Neural cell (in vitro differentiated cells): ENCODE measurements around the gene TADA2A. TPM values are rescaled to one million over a fixed set of nuclear protein-coding genes. Genes with fewer than 3 reads are reported as not detected.
"Not testable (repeated sequence)": the region's sequence is repeated elsewhere in the genome, so short reads cannot be mapped to it uniquely, and the experiment has no call there.

Experiments used
- H2AFZ ChIP-seq: fragments of 200-600, 300-800 bp; sonication (generic), shearing (Covaris generic); 2 replicates; pipeline ENCODE4 v1.6.0; 2014; ENCODE audit warnings: low read depth, mild to moderate bottlenecking, antibody characterized with exemption, low read length, moderate library complexity
- H3F3A ChIP-seq: fragments of 200-600 bp; shearing (Covaris generic); 2 replicates; pipeline ENCODE4 v1.6.1; 2016; ENCODE audit warnings: mild to moderate bottlenecking, moderate library complexity, mixed read lengths, antibody characterized with exemption, low read length; ENCODE audit not compliant: insufficient read depth, poor library complexity, severe bottlenecking
- H3K27ac ChIP-seq: fragments of 200-600, 300-800 bp; sonication (generic), shearing (Covaris generic); 2 replicates; pipeline ENCODE4 v1.5.1; 2014; ENCODE audit warnings: mild to moderate bottlenecking, low read length, moderate library complexity
- H3K27me3 ChIP-seq: fragments of 300-800, 200-600 bp; sonication (generic), shearing (Covaris generic); 2 replicates; pipeline ENCODE4 v1.6.0; 2014; ENCODE audit warnings: mild to moderate bottlenecking, low read depth, low read length, moderate library complexity; ENCODE audit not compliant: insufficient read depth
- H3K36me3 ChIP-seq: fragments of 300-800, 200-600 bp; sonication (generic), shearing (Covaris generic); 2 replicates; pipeline ENCODE4 v1.5.1; 2014; ENCODE audit warnings: mild to moderate bottlenecking, antibody characterized with exemption, low read length, moderate library complexity; ENCODE audit not compliant: insufficient read depth
- H3K4me2 ChIP-seq: fragments of 300-800, 200-600 bp; sonication (generic), shearing (Covaris generic); 2 replicates; pipeline ENCODE4 v1.6.0; 2014; ENCODE audit warnings: mild to moderate bottlenecking, low read length
- H3K4me3 ChIP-seq: fragments of 300-800, 200-600 bp; sonication (generic), shearing (Covaris generic); 2 replicates; pipeline ENCODE4 v1.5.1; 2014; ENCODE audit warnings: mild to moderate bottlenecking, low read length, moderate library complexity
- H3K79me2 ChIP-seq: fragments of 200-600 bp; shearing (Covaris generic); replicated peaks from 2 replicates; pipeline ENCODE4 v1.6.0; 2014; ENCODE audit warnings: mild to moderate bottlenecking, low read length, moderate library complexity; ENCODE audit not compliant: insufficient read depth
- H3K9ac ChIP-seq: fragments of 300-800, 200-600 bp; sonication (generic), shearing (Covaris generic); 2 replicates; pipeline ENCODE4 v1.6.1; 2016; ENCODE audit warnings: mild to moderate bottlenecking, low read length, mixed read lengths
- H3K9me2 ChIP-seq: fragments of 200-600 bp; shearing (Covaris generic); 2 replicates; pipeline ENCODE4 v1.6.1; 2016; ENCODE audit warnings: mild to moderate bottlenecking, low read length, mixed read lengths; ENCODE audit not compliant: insufficient read depth
- H3K9me3 ChIP-seq: fragments of 200-600, 300-800 bp; sonication (generic), shearing (Covaris generic); 2 replicates; pipeline ENCODE4 v1.6.1; 2016; ENCODE audit warnings: mild to moderate bottlenecking, mixed run types, low read length, moderate library complexity, mixed read lengths
- H4K20me1 ChIP-seq: fragments of 200-600 bp; shearing (Covaris generic); 2 replicates; pipeline ENCODE4 v1.6.1; 2016; ENCODE audit warnings: mild to moderate bottlenecking, mixed run types; ENCODE audit not compliant: insufficient read depth
- EZH2 ChIP-seq: fragments of 200-600, 300-800 bp; shearing (Covaris generic), sonication (generic); IDR thresholded peaks from 2 replicates; pipeline ENCODE4 v1.6.1; 2014; ENCODE audit warnings: antibody characterized with exemption, low read length, borderline replicate concordance, mild to moderate bottlenecking; ENCODE audit not compliant: insufficient read depth, poor library complexity, severe bottlenecking
- POLR2AphosphoS5 ChIP-seq: IDR thresholded peaks from 2 replicates; pipeline ENCODE4 v1.6.1; 2012
- SMC3 ChIP-seq: fragments of 450-650 bp; conservative IDR thresholded peaks from 2 replicates; pipeline ENCODE4 v1.6.1; 2014; ENCODE audit warnings: antibody characterized with exemption, mild to moderate bottlenecking, moderate library complexity; ENCODE audit not compliant: poor library complexity
- TAF1 ChIP-seq: IDR thresholded peaks from 2 replicates; pipeline ENCODE4 v1.6.1; 2012; ENCODE audit warnings: low read depth
- polyA plus RNA-seq: library from polyadenylated mRNA; depleted of rRNA; stranded (reverse); fragments of >200 nt; gene quantifications from 2 replicates; pipeline ENCODE4 v1.2.3, GENCODE V29; 2014
- TF ChIP-seq, protein P1 (sequence below): fragments of 450-650 bp; IDR thresholded peaks from 2 replicates; pipeline ENCODE4 v1.5.1; 2014; ENCODE audit warnings: antibody characterized with exemption, mild to moderate bottlenecking, moderate library complexity; ENCODE audit not compliant: poor library complexity, severe bottlenecking
- TF ChIP-seq, protein P2 (sequence below): IDR thresholded peaks from 2 replicates; pipeline ENCODE4 v1.6.1; 2012; ENCODE audit warnings: borderline replicate concordance

TADA2A gene
- polyA plus RNA-seq, 1 donor from 2014 or later, result 23.5 TPM

DNA sequence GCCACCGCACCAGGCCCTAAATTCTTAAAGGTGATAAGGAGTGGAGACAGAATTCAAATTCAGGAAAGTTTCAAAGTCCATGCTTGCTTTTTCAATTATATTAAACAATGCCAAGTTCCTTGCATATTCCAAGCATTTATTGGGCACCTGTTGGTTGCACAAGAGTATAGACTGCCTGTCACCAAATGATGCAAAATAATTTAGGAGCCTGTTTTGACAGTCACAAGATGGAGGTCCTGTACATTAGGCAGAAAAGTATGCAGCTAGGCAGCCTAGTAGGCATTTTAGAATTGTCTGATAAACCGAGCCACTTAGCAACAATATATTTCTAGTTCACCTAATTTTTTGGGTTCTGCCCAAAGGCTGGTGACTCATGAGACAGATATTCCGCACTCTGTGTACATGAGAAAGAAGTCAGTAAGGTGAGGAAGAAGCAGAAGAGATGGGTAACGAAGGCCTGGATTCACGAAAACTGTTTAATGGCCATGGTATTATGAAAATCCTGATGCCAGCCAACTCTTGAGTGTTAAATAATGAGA is 7.4 kb upstream of the TADA2A start:
- H3K27ac ChIP-seq, result no peak overlapping the region
- no peaks in the 10 kb centered on the region for H3F3A ChIP-seq
- H3K9ac ChIP-seq, result no peak overlapping the region
- H3K9me2 ChIP-seq, result no peaks in the 10 kb centered on the region
- no peaks in the 10 kb centered on the region for H3K9me3 ChIP-seq
- no peaks in the 10 kb centered on the region for H4K20me1 ChIP-seq
- H3K27me3 ChIP-seq, result no peaks in the 10 kb centered on the region
- no peaks in the 10 kb centered on the region for H3K79me2 ChIP-seq
- H3K36me3 ChIP-seq, result no peaks in the 10 kb centered on the region
- no peak overlapping the region for H2AFZ ChIP-seq
- no peak overlapping the region for H3K4me2 ChIP-seq
- no peak for TF ChIP-seq SMC3
- no peak for TF ChIP-seq EZH2
- no peak overlapping the region for H3K4me3 ChIP-seq

DNA sequence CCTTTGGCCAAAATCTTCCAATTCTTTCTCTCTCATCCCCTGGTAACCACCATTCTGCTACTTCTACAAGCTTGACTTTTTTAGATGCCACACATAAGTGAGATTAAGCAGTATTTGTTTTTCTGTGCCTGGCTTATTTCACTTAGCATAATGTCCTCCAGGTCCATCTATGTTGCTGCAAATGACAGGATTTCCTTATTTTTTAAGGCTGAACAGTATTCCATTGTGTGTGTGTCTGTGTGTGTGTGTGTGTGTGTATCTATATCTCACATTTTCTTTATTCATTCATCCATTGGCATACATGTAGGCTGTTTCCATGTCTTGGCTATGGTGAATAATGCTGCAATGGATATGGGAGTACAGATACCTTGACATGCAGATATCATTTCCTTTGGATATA is 6.2 kb upstream of the TADA2A start:
- Histone ChIP-seq H3K36me3 (no peaks in the 10 kb centered on the region), H2AFZ (no peak overlapping the region), H3K9me3 (no peaks in the 10 kb centered on the region), H3K27ac (no peak overlapping the region), H3K9me2 (no peaks in the 10 kb centered on the region), H3K9ac (no peak overlapping the region), H4K20me1 (no peaks in the 10 kb centered on the region), H3K79me2 (peaks cover 5% of the 10 kb centered on the region), H3K27me3 (no peaks in the 10 kb centered on the region), H3F3A (no peaks in the 10 kb centered on the region), H3K4me3 (no peak overlapping the region), H3K4me2 (no peak overlapping the region)
- TF ChIP-seq, protein P1, sequence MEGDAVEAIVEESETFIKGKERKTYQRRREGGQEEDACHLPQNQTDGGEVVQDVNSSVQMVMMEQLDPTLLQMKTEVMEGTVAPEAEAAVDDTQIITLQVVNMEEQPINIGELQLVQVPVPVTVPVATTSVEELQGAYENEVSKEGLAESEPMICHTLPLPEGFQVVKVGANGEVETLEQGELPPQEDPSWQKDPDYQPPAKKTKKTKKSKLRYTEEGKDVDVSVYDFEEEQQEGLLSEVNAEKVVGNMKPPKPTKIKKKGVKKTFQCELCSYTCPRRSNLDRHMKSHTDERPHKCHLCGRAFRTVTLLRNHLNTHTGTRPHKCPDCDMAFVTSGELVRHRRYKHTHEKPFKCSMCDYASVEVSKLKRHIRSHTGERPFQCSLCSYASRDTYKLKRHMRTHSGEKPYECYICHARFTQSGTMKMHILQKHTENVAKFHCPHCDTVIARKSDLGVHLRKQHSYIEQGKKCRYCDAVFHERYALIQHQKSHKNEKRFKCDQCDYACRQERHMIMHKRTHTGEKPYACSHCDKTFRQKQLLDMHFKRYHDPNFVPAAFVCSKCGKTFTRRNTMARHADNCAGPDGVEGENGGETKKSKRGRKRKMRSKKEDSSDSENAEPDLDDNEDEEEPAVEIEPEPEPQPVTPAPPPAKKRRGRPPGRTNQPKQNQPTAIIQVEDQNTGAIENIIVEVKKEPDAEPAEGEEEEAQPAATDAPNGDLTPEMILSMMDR, result no peak

DNA sequence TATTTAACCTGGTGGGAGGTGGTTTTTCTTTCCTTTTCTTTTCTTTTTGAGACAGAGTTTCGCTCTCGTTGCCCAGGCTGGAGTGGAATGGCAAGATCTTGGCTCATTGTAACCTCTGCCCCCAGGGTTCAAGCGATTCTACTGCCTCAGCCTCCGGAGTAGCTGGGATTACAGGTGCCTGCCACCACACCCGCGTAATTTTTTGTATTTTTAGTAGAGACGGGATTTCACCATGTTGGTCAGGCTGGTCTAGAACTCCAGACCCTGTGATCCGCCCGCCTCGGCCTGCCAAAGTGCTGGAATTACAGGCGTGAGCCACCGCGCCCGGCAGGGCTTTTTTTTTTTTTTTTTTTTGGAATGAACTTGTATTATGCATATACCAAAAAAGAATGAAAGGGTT is 1.2 kb upstream of the TADA2A start:
- H3K27ac ChIP-seq, H4K20me1 ChIP-seq, H3F3A ChIP-seq, H3K36me3 ChIP-seq, H3K9me3 ChIP-seq, H3K79me2 ChIP-seq, H3K9me2 ChIP-seq, H2AFZ ChIP-seq, H3K27me3 ChIP-seq: not testable (repeated sequence)
- peak overlapping the region; percentile 81 for H3K9ac ChIP-seq
- H3K4me2 ChIP-seq, result peak overlapping the region; percentile 88
- peak overlapping the region; percentile 95 for H3K4me3 ChIP-seq

DNA sequence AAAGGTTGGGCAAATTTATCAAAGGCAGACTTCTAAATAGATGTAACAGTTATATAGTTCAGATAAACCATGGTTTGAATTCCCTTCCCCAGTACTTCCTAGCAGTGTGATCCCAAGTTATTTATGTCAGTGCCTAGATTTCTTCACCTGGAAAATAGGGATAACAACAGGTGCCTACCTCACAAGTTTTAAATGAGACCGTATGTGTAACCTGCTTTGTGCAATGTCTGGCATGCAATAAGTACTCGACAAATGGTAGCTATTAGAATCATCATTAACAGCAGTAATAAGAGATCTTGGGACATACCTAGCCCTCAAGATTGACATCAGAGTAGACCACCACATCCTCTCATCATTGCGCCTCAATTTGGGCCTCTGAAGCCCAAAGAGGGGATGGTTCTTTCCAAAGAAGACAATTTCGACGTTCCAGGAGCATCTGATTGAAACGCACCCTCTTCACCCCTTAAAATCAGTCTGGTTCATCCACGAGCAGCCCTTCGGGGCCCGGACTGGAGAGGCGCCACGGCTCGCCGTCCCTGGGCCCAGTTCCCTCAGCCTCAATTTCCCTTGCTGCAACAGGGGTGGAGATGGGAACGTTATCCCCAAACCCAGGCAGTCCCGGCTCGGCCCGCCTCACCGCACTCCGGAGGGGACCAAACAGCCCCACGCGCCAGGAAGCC is 591 bp upstream of the TADA2A start:
- TF ChIP-seq TAF1 (peak; percentile 28), POLR2AphosphoS5 (no peak)
- TF ChIP-seq, protein P2, sequence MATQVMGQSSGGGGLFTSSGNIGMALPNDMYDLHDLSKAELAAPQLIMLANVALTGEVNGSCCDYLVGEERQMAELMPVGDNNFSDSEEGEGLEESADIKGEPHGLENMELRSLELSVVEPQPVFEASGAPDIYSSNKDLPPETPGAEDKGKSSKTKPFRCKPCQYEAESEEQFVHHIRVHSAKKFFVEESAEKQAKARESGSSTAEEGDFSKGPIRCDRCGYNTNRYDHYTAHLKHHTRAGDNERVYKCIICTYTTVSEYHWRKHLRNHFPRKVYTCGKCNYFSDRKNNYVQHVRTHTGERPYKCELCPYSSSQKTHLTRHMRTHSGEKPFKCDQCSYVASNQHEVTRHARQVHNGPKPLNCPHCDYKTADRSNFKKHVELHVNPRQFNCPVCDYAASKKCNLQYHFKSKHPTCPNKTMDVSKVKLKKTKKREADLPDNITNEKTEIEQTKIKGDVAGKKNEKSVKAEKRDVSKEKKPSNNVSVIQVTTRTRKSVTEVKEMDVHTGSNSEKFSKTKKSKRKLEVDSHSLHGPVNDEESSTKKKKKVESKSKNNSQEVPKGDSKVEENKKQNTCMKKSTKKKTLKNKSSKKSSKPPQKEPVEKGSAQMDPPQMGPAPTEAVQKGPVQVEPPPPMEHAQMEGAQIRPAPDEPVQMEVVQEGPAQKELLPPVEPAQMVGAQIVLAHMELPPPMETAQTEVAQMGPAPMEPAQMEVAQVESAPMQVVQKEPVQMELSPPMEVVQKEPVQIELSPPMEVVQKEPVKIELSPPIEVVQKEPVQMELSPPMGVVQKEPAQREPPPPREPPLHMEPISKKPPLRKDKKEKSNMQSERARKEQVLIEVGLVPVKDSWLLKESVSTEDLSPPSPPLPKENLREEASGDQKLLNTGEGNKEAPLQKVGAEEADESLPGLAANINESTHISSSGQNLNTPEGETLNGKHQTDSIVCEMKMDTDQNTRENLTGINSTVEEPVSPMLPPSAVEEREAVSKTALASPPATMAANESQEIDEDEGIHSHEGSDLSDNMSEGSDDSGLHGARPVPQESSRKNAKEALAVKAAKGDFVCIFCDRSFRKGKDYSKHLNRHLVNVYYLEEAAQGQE, result peak; percentile 37
- Histone ChIP-seq H3K27ac (peak overlapping the region; percentile 70), H3K79me2 (peaks cover 5% of the 10 kb centered on the region)

DNA sequence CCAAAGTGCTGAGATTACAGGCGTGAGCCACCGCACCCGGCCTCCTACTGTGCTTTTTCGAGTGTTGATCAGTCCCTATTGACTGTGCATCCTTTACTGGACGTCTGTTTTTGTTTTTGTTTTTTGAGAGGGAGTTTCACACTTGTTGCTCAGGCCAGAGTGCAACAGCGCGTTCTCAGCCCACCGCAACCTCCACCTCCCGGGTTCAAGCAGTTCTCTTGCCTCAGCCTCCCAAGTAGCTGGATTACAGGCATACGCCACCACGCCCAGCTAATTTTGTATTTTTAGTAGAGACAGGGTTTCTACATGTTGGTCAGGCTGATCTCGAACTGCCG is 1.4 kb downstream of the TADA2A start:
- H3K79me2 ChIP-seq, H3K27ac ChIP-seq: not testable (repeated sequence)

More for the DNA sequence above, 591 bp upstream of the TADA2A start:
- peak overlapping the region; percentile 77 for H2AFZ ChIP-seq
- no peaks in the 10 kb centered on the region for H4K20me1 ChIP-seq
- peak overlapping the region; percentile 88 for H3K4me2 ChIP-seq
- peak overlapping the region; percentile 95 for H3K4me3 ChIP-seq
- H3K9me3 ChIP-seq, result no peaks in the 10 kb centered on the region
- H3K36me3 ChIP-seq, result no peaks in the 10 kb centered on the region
- H3F3A ChIP-seq, result no peaks in the 10 kb centered on the region
- no peaks in the 10 kb centered on the region for H3K9me2 ChIP-seq
- H3K9ac ChIP-seq, result peak overlapping the region; percentile 81
- H3K27me3 ChIP-seq, result no peaks in the 10 kb centered on the region

More for the DNA sequence above, 1.4 kb downstream of the TADA2A start:
- not testable (repeated sequence) for H3K9me3 ChIP-seq, H3K27me3 ChIP-seq, H3K4me2 ChIP-seq, H3K9ac ChIP-seq, H4K20me1 ChIP-seq, H3K4me3 ChIP-seq, H3F3A ChIP-seq, H2AFZ ChIP-seq, H3K9me2 ChIP-seq, H3K36me3 ChIP-seq
